HK-2 (cell line): Measurements from ENCODE around the gene STYXL1.
"Not testable (repeated sequence)": the region's sequence is repeated elsewhere in the genome, so short reads cannot be mapped to it uniquely, and the experiment has no call there.

ENCODE experiments used
- DNase-seq: peaks from one replicate; pipeline ENCODE4 v3.0.0-alpha.2; 2018; ENCODE audit not compliant: unreplicated experiment

Gene STYXL1, protein sequence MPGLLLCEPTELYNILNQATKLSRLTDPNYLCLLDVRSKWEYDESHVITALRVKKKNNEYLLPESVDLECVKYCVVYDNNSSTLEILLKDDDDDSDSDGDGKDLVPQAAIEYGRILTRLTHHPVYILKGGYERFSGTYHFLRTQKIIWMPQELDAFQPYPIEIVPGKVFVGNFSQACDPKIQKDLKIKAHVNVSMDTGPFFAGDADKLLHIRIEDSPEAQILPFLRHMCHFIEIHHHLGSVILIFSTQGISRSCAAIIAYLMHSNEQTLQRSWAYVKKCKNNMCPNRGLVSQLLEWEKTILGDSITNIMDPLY

DNA sequence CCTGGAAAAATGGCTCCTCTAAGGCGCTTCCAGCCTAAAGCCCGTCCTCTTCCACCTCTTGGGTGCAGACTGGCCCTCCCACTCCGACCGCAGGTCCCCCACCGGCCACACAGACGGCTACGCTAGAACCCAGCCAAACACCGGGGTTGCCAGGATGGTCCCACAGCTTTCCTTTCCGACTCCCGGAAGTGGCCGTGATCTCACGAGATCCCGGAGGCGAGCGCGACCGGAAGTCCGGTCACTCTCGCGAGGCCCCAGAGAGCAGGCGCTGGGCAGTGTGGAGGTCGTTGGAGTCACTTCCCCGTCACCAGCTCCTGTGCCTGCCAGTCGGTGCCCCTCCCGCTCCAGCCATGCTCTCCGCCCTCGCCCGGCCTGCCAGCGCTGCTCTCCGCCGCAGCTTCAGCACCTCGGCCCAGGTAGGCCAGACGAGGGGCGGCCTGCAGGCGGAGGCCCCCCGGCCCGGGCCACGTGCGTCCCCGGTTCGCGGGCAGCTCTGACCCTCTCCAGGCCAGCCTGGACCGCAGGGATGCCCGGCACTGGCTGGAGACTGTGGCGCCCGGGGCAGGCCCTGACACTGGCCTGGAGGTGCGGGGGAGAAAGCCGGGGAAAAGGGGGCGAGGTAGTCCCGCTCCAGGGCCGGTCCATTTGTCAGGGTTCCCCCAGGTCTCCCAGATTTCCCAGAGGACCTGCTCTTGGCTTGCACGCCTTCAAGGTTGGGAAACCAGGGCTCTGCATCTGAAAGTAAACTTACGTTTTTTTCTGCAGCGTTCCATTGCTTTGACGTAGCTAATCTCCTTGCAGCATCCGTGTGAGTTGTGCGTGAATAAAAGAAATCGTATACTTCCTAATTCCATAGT, at the start of gene STYXL1, which contains the start of gene MDH2:
Gene STYXL1 (minus strand): TSS at position 190 of the 857 bp plus-strand sequence. CDS start 17,477 bp downstream, outside the sequence.
Gene MDH2 (plus strand): TSS at position 296 of the 857 bp plus-strand sequence. CDS start 55 bp downstream, at position 351.
- peak; percentile 97 for DNase-seq

DNA sequence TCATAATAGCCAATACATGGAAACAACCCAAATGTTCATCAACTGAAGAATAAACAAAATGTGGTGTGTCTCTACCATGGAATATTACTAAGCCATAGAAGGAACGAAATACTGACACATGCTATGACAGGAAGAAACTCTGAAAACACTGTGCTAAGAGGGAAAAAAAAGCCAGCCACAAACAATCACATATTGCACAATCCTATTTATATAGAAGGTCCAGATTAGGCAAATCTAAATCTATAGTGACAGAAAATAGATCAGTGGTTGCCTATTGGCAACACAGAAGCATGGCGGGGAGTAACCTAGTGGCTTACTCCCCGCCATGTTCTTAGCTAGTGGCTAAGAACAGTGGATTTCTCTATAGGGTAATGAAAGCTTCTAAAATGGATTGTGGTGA, 48.1 kb upstream of the STYXL1 start:
- DNase-seq = no peak

DNA sequence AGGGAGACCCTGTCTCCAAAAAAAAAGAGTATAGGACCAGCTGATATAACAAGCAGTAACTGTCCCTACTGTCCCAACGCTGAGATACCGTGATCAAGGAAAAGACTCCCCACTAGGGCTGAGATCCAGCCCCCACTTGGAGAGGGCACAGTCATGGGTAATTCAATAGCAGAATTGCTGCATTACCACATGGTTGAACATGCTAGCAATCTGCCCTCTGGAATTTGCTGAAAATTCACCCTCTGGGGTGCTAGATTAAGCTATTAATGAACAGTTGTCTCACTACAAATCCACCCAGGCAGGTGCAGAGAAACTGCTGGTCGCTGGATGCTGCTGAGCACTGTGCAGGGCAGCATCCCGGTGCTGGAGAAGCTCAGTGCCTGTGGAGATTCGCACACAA, 46.5 kb upstream of the STYXL1 start:
- DNase-seq = not testable (repeated sequence)

DNA sequence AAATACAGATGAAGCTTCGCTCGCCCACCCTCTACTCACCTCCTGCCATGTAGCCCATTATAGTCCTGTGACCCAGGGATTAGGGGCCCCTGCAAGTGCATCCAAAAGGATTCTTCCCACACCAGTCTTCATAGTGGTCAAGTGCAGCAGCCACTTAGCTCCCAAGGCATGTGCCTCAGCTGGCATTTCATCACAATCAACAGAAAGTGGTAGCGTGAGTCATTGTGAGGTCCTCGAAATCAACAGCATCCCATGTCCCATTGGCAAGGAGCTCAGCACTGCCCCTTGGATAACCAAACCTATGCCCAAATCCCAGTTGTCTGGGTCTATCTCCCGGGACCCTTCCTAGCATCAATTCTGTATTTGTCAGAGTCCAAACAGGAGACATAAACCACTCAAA, 45.7 kb upstream of the STYXL1 start:
- not testable (repeated sequence) for DNase-seq

DNA sequence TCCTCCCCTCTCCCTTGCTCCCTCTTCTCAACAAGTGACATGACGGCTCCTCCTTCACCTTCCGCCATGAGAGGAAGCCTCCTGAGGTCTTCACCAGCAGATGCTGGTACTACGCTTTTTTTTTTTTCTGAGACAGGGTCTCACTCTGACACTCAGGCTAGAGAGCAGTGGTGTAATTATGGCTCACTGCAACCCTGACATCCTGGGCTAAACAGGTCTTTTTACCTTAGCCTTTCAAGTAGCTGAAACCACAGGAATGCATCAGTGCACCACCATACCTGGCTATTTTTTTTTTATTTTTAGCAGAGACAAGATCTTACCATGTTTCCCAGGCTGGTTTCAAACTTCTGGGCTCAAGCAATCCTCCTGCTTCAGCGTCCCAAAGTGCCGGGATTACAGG, 43.7 kb upstream of the STYXL1 start:
- no peak for DNase-seq

DNA sequence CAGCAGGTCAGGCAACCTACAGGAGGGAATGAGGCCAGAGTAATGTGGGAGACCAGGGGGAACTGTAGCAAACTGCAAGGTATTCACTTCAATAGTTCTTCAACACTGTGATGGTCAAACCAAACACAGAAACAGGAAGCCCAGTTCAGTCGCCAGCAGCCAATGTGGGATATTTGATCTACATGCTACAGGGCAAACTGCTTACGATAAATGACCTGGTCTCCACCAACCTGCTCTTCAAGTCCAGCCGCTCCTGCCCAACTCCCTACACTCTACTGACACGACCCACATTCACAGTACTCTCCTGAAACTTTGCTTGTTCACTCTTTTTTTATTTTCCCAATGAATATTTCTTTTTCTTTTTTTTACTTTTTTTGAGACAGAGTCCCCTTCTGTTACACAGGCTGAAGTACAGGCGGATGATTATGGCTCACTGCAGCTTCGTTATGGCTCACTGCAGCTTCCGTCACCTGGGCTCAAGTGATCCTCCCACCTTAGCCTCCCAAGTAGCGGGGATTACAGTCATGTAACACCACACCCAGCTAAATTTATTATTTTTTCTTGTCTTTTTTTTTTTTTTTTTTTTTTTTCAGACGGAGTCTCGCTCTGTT, 42.2 kb upstream of the STYXL1 start:
- DNase-seq = no peak

DNA sequence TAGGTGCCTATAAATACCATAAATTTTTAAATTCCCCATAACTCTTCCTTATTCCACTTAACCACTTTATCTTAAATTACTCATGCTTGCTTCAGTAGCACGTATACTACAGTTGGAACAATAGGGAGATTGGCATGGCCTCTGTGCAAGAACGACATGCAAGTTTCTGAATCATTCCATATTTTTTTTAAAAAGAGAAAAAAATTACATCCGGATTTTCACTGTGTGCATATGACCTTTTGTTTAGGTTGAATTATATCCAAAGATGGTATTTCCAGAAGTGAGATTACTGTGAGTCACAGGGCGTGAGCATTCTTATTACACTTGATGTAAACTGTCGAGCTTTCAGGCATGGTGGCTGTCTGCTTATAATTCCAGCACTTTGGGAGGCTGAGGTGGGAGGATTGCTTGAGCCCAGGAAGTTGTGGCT, 39.6 kb upstream of the STYXL1 start:
- peak; percentile 33 for DNase-seq

DNA sequence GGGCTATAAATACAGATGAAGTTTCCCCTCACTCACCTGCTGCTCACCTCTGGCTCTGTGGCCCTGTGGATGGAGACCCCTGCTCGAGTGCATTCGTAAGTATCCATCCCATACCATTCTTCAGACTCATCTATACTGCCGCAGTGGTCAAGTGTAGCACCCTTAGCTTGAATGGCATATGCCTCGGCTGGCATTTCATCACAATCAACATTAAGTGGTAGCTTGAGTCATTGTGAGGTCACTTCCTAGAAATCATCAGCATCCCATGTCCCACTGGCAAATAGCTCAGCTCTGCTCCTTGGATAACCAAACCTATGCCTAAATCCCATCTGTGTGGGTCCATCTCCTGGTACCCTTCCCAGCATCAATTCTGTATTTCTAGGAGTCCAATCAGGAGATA, 38.3 kb upstream of the STYXL1 start:
- no peak for DNase-seq

DNA sequence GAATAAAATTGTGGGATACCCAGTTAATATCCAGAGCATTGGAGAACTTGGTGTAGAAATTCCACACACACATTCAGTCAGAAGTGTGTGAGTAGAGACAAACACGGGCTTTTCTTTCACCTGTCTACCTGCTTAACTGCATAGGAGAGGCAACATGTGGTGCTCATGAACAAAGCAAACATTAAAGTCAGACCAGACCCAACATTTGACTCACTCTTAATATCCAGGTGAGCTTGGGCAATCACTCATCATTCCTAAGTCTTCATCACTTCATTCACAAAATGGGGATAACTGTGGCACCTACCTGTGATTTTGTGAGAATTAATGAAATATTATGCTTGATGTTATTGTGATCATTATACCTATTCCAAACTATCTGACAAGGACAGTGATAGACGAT, 36.3 kb upstream of the STYXL1 start:
- not testable (repeated sequence) for DNase-seq

DNA sequence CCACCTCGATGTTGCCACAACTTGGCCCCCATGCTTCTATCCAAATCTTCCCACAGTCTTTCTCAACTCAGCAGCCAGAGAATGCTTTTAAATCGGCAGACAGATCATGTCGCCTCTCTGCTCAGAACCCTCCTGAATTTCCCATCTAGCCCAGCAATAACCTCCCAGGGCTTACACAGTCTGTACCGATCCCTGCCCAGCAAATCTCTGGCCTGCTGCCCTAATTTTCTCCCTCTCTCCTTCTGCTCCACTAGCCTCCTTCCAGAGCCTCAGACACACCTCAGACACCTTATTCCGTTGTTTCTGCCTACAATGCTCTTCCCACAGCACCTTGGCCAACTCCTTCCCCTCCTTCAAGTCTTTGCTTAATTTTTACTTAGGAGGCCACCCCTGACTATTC, 32.4 kb upstream of the STYXL1 start:
- DNase-seq = no peak

DNA sequence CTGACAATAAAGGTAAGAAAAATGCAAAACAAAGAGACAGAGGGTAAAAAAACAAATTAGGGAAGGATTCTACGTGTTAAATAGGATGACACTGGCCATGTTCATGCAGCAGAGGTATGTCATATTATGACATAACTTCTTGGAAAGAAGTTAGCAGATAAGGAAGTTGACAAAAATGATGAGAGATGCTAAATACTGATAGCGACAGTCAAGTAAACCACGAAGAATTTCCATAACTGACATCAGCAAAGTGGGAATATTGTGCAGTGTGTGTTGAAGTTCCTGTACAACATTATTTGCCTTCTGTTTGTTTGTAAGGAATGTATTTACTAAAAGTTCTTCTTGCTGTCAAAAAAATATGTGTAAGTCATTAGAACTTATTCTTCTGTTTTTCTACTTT, 29.6 kb upstream of the STYXL1 start:
- DNase-seq = no peak

DNA sequence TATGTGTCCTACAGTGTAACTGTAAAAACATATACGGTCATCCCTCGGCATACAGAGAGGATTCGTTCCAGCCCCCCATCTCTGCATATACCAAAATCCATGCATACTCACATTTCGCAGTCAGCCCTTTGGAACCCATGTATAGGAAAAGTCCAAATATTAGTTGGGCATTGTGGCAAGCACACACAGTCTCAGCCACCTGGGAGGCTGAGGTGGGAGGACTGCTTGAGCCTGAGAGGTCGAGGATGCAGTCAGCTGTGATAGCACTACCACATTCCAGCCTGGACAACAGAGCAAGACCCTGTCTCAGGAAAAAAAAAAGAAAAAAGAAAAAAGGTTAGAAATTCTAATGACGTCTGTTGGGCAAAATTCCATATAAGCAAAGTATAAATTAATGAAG, 29.2 kb upstream of the STYXL1 start:
- no peak for DNase-seq

DNA sequence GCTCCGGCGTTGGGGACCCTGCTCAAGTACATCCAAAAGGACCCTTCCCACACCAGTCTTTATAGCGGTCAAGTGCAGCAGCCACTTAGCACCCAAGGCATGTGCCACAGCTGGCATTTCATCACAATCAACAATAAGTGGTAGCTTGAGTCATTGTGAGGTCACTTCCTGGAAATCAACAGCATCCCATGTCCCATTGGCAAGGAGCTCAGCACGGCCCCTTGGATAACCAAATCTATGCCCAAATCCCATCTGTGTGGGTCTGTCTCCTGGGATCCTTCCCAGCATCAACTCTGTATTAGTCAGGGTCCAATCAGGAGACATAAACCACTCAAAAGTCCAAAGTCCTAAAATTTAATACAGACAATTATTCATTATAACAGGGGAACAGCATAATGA, 27.2 kb upstream of the STYXL1 start:
- DNase-seq = no peak

DNA sequence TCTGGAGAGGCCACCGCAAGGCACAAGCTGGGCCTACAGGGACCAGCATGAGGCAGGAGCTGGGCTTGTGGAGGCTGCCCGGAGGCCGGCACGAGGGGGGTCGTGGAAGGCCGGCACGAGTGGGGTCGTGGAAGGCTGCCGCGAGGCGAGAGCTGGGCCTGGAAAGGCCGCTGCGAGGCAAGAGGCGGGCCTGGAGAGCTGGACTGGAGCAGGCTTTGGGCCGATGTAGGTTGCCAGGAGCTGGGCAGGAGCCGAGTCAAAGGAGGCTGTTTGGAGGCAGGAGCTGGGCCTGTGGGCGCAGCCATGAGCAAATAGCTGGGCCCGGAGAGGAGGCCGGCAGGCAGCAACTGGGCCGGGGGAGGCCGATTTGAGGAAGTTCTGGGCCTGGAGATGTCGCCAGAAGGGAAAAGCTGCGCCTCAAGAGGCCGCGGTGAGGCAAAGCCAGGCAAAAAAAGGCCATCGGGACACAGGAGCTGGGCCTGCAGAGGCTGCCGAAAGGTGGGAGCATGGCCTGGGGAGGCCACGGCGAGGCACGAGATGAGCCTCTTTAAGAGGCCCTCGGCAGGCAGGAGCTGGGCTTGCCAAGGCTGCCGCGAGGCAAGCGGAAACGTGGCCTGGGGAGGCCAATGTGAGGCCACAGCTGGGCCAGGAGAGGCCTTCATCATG, 26.6 kb upstream of the STYXL1 start:
- no peak for DNase-seq

DNA sequence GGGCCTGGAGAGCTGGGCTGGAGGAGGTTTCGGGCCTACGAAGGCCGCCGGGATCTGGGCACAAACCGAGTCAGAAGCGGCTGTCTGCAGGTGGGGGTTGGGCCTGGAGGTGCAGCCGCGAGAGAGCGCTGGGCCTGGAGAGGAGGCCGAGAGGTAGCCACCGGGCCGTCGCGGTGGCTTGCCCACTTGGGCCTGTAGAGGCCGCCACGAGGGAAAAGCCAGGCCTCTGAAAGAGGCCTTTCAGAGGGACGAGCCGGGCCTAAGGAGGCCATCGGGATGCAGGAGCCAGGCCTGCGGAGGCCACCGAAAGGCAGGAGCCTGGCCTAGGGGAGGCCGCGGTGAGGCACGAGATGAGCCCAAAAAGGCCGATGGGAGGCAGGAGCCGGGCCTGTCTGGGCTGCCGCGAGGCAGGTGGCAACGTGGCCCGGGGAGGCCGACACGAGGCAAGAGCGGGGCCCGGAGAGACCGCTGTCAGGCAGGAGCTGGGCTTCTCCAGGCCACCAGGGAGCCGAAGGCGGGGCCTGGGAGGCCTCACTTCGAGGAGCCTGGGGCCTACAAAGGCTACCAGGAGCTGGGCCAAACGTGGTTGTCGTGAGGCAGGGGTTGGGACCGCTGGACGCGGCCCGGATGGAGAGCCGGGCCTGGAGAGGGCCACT, 25.7 kb upstream of the STYXL1 start:
- DNase-seq = no peak

DNA sequence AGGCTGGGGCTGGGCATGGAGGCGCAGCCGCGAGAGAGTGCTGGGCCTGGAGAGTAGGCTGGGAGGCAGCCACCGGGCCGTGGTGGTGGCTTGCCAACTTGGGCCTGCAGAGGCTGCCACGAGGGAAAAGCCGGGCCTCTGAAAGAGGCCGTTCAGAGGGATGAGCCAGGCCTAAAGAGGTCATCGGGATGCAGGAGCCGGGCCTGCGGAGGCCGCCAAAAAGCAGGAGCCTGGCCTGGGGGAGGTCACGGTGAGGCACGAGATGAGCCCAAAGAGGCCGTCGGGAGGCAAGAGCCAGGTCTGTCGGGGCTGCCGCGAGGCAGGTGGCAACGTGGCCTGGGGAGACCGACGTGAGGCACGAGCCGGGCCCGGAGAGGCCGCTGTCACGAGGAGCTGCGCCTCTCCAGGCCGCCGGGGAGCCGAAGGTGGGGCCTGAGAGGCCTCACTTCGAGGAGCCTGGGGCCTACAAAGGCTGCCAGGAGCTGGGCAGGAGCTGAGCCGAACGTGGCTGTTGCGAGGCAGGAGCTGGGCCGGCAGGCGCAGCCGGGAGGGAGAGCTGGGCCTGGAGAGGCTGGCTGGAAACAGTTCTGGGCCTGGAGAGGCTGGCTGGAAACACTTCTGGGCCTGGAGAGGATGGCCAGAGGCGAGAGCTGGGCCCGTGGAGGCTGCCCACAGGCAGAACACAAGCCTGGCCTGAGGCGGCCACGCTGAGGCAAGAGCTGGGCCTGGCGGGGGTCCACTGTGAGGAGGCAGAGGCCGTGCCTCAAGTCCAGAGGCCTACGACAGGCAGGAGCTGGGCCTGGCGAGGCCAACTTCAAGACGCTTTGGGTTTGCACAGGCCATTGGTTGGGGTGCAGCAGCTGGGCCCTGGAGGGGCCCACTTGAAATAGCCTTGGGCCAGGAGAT, 24.7 kb upstream of the STYXL1 start:
- DNase-seq = no peak

DNA sequence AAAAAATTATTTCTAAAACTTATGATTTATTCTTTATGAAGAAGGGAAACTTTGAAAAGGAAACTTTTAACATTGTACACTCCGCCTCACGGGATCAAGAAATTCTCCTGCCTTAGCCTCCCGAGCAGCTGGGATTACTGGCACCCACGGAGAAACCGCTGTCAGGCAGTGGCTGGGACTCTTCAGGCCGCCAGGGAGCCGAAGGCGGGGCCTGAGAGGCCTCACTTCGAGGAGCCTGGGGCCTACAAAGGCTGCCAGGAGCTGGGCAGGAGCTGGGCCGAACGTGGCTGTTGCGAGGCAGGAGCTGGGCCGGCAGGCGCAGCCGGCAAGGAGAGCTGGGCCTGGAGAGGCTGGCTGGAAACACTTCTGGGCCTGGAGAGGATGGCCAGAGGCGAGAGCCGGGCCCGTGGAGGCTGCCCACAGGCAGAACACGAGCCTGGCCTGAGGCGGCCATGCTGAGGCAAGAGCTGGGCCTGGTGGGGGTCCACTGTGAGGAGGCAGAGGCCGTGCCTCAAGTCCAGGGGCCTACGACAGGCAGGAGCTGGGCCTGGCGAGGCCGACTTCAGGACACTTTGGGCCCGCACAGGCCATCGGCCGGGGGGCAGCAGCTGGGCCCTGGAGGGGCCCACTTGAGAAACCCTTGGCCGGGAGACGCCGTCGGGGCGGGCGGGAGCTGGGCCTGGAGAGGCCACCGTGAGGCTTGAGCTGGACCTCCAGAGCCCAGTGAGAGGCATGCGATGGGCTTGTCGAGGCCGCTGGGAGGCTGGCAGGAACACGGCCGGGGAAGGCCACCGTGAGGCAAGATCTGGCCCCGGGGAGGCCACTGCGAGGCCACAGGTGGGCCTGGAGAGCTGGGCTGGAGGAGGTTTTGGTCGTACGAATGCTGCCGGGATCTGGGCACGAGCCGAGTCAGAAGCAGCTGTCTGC, 23.8 kb upstream of the STYXL1 start:
- DNase-seq = no peak

DNA sequence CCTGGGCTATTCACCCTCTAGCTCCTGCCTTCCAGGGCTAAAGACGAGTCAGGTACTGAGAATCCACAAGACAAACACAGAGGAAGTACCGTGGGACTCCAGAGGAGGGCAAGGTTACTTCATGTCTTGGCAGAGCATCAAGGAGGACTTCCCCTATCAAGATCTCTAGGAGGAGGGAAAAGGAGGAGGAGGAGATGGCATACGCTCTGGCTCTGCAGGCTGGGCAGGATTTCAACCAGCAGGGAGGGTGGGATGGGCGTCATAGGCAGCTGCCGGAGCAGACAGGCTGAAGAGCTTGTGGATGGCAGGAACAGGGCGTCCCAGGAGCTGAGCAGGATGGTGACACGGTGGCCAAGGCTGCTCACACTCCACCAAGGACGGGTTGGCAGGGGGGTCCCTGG, 21.4 kb upstream of the STYXL1 start:
- DNase-seq = peak; percentile 69
